Trophoblast cell (in vitro differentiated cells and primary cell): ENCODE data around the gene RALGAPA2.

Source experiments
- DNase-seq, 2 donors: peaks; one replicate each; pipeline ENCODE4 v3.0.0-alpha.2; 2016
- H2AFZ ChIP-seq: 2 replicates; pipeline ENCODE4 v1.6.1; 2013; ENCODE audit warnings: low read length, moderate library complexity, mild to moderate bottlenecking; ENCODE audit not compliant: insufficient read depth, poor library complexity
- H2AK5ac ChIP-seq: 2 replicates; pipeline ENCODE4 v1.6.1; 2013; ENCODE audit warnings: mild to moderate bottlenecking, low read length
- H2BK120ac ChIP-seq: 2 replicates; pipeline ENCODE4 v1.6.1; 2013; ENCODE audit warnings: low read length, mild to moderate bottlenecking, moderate library complexity; ENCODE audit not compliant: insufficient read depth, poor library complexity
- H2BK12ac ChIP-seq: 2 replicates; pipeline ENCODE4 v1.6.1; 2013; ENCODE audit warnings: mild to moderate bottlenecking, low read length, moderate library complexity
- H2BK5ac ChIP-seq: 2 replicates; pipeline ENCODE4 v1.6.1; 2013; ENCODE audit warnings: low read length, low read depth, moderate library complexity, mild to moderate bottlenecking; ENCODE audit not compliant: poor library complexity
- H3K14ac ChIP-seq: 2 replicates; pipeline ENCODE4 v1.6.1; 2013; ENCODE audit warnings: mild to moderate bottlenecking, low read length
- H3K18ac ChIP-seq: 2 replicates; pipeline ENCODE4 v1.6.1; 2013; ENCODE audit warnings: mild to moderate bottlenecking, low read length
- H3K23ac ChIP-seq: 2 replicates; pipeline ENCODE4 v1.6.1; 2013; ENCODE audit warnings: low read length
- H3K27ac ChIP-seq: 2 replicates; pipeline ENCODE4 v1.5.1; 2013; ENCODE audit warnings: low read depth, mild to moderate bottlenecking, inconsistent platforms, low read length, moderate library complexity
- H3K27me3 ChIP-seq: 2 replicates; pipeline ENCODE4 v1.6.1; 2013; ENCODE audit warnings: inconsistent platforms, mild to moderate bottlenecking, low read length, moderate library complexity; ENCODE audit not compliant: insufficient read depth
- H3K36me3 ChIP-seq, 2 experiments: 1 replicate in 1 of 2; 2 replicates in 1 of 2; pipeline ENCODE4 v1.6.1; 2013; ENCODE audit warnings: low read length in 2 of 2, mild to moderate bottlenecking in 2 of 2, moderate library complexity in 1 of 2; ENCODE audit not compliant: insufficient read depth in 2 of 2, control insufficient read depth in 1 of 2
- H3K4ac ChIP-seq: 2 replicates; pipeline ENCODE4 v1.6.1; 2013; ENCODE audit warnings: low read depth, mild to moderate bottlenecking, low read length, moderate library complexity
- H3K4me1 ChIP-seq, 2 experiments: 1 replicate in 1 of 2; 2 replicates in 1 of 2; pipeline ENCODE4 v1.6.1; 2013; ENCODE audit warnings: low read length in 2 of 2, mild to moderate bottlenecking in 2 of 2, moderate library complexity in 1 of 2; ENCODE audit not compliant: insufficient read depth in 2 of 2, control insufficient read depth in 1 of 2
- H3K4me2 ChIP-seq: 2 replicates; pipeline ENCODE4 v1.6.1; 2013; ENCODE audit warnings: inconsistent platforms, mild to moderate bottlenecking, low read length, moderate library complexity
- H3K4me3 ChIP-seq: 2 replicates; pipeline ENCODE4 v1.5.1; 2013; ENCODE audit warnings: mild to moderate bottlenecking, low read depth, low read length, inconsistent platforms
- H3K79me1 ChIP-seq: one replicate; pipeline ENCODE4 v1.6.1; 2013; ENCODE audit warnings: low read length
- H3K79me2 ChIP-seq: 2 replicates; pipeline ENCODE4 v1.6.1; 2013; ENCODE audit warnings: low read length, mild to moderate bottlenecking; ENCODE audit not compliant: control insufficient read depth, insufficient read depth, poor library complexity
- H3K9ac ChIP-seq: 2 replicates; pipeline ENCODE4 v1.6.1; 2013; ENCODE audit warnings: mild to moderate bottlenecking, low read length
- H3K9me3 ChIP-seq: 2 replicates; pipeline ENCODE4 v1.6.1; 2013; ENCODE audit warnings: low read depth, mild to moderate bottlenecking, control low read depth, inconsistent platforms, low read length; ENCODE audit not compliant: insufficient read depth
- H4K12ac ChIP-seq: 2 replicates; pipeline ENCODE4 v1.6.1; 2013; ENCODE audit warnings: low read depth, mild to moderate bottlenecking, low read length, moderate library complexity
- H4K8ac ChIP-seq: 2 replicates; pipeline ENCODE4 v1.6.1; 2013; ENCODE audit warnings: low read depth, mild to moderate bottlenecking, low read length, moderate library complexity
- H4K91ac ChIP-seq: one replicate; pipeline ENCODE4 v1.6.1; 2013; ENCODE audit warnings: low read depth, mild to moderate bottlenecking, low read length, moderate library complexity
- WGBS: extraction: QIAGEN DNeasy Blood & Tissue Kit; methylation state at CpG from one replicate; pipeline ENCODE4 v1.1.7; 2013; ENCODE audit warnings: missing lambda C conversion rate; ENCODE audit not compliant: insufficient read length, insufficient coverage; ENCODE audit errors: extremely low coverage; 5-methylcytosine and 5-hydroxymethylcytosine counted together

Gene RALGAPA2

DNA sequence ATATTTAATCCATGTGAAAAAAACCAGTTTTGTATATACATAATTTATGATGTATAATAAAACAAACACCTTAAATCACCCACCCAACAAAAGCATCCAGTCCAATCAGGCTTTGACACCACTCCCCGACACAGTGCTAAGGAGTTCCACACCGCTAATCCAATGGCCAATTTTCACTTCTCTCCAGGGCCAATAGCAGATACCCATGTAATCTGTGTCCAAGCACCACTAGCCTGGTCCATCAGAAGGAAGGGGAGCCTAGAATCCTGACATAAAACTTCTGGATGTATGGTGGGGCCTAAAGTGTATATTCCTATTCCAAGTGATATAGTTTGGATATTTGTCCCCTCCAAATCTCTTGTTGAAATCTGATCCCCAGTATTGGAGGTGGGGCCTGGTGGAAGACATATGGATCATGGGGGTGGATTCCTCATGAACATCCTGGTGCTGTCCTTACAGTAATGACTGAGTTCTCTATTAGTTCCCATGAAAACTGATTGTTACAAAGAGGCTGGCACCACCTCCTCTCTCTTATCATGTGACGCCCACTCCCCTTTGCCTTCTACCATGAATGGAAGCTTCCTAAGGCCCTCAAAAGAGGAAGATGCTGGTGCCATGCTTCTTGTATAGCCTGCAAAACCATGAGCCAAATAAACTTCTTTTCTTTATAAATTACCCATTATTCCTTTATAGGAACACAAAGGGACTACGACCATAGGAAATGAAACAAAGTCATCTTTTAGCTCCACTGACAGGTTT lies 20.8 kb downstream of the RALGAPA2 start:
- Histone ChIP-seq H4K91ac (no peak overlapping the region), H3K4me2 (no peak overlapping the region), H3K4ac (no peak overlapping the region), H3K36me3 (no peaks in the 10 kb centered on the region), H2AK5ac (no peak overlapping the region), H3K79me2 (no peaks in the 10 kb centered on the region), H3K79me1 (no peaks in the 10 kb centered on the region), H3K23ac (no peak overlapping the region), H3K4me1 (no peaks in the 10 kb centered on the region), H3K27ac (no peak overlapping the region), H3K9ac (no peak overlapping the region), H3K27me3 (no peaks in the 10 kb centered on the region), H3K18ac (no peak overlapping the region), H4K12ac (no peak overlapping the region), H2BK120ac (no peak overlapping the region), H2BK12ac (no peak overlapping the region), H3K9me3 (no peaks in the 10 kb centered on the region), H3K4me3 (no peak overlapping the region), H2AFZ (no peak overlapping the region), H2BK5ac (no peak overlapping the region), H3K14ac (no peak overlapping the region), H4K8ac (no peak overlapping the region)
- DNase-seq, result no peak
- WGBS, result no CpG with 5 or more reads among the region's 4 CpGs

DNA sequence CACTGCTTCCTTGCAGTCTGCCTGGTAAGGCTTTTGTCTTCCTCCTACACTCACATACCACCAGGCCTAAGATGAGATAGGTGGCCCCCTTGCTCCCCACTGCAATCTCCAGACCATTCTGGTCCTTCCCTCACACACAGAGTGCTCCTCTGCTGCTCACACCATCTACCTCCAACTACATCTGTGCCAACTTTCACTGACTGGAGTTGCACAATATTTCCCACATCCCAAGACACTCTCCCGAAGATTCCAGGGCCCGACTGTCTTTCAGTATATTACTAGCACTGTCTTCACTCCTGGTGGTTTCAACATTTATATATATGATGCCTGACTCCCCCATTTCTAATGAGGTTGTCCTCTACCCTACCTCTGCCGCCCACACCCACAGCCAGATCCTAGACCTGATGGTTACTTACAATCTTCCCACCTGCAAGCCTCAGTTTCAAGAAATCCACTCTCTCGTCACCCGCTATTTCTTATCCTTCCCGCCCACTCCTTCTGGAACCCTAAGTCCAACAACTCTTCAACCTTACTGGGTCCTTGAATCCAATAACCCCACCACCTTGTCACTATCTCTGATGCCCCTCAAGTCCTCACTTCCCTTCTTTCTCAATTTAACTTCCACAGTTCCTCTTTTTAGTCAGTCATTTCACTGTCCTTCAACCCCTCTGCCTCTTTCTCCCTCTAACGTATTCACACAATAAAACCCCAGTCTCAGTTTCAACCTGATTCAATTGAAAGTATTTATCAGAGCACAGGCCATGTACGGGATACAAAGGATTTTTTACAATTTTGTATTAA lies 21.6 kb downstream of the RALGAPA2 start:
- no peak overlapping the region for H4K12ac ChIP-seq
- no peak overlapping the region for H3K4me3 ChIP-seq
- H3K9me3 ChIP-seq, result no peaks in the 10 kb centered on the region
- no peak overlapping the region for H2BK12ac ChIP-seq
- no peaks in the 10 kb centered on the region for H3K36me3 ChIP-seq
- no peaks in the 10 kb centered on the region for H3K79me2 ChIP-seq
- H3K18ac ChIP-seq, result no peak overlapping the region
- H3K14ac ChIP-seq, result no peak overlapping the region
- H3K79me1 ChIP-seq, result no peaks in the 10 kb centered on the region
- H3K4me2 ChIP-seq, result no peak overlapping the region
- no peaks in the 10 kb centered on the region for H3K4me1 ChIP-seq
- H4K91ac ChIP-seq, result no peak overlapping the region
- WGBS, result 100% methylated on average over 4 of the region's 8 CpGs
- no peak overlapping the region for H2BK120ac ChIP-seq
- no peaks in the 10 kb centered on the region for H3K27me3 ChIP-seq
- no peak overlapping the region for H2AFZ ChIP-seq
- H3K9ac ChIP-seq, result no peak overlapping the region
- no peak for DNase-seq
- H2BK5ac ChIP-seq, result no peak overlapping the region
- no peak overlapping the region for H3K27ac ChIP-seq
- no peak overlapping the region for H4K8ac ChIP-seq
- no peak overlapping the region for H2AK5ac ChIP-seq
- H3K4ac ChIP-seq, result no peak overlapping the region
- H3K23ac ChIP-seq, result no peak overlapping the region

DNA sequence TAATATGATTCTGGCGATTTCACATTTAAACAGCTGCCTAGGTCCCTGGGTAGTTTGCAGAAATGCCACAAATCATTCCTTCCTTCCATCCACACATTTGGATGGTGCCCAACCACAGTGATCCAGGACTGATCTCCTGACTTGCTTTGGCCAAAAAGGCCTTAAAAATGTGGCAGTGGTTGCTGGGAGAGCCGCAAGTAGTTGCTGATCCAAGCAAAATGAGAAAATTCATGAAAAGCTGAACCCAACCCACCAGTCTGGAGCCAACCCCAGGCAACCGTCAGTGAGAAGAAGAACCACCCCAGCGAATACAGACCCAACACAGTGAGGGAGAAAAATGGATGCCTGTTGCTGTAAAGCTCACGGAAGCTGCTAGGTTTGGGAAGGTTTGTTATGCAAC lies 25.1 kb downstream of the RALGAPA2 start:
- Histone ChIP-seq H2BK12ac (no peak overlapping the region), H3K23ac (no peak overlapping the region), H3K4ac (no peak overlapping the region), H3K14ac (no peak overlapping the region), H3K27me3 (no peaks in the 10 kb centered on the region), H2BK120ac (no peak overlapping the region), H2AFZ (no peak overlapping the region), H3K27ac (no peak overlapping the region), H3K4me2 (no peak overlapping the region), H3K79me1 (no peaks in the 10 kb centered on the region), H3K4me3 (no peak overlapping the region), H3K4me1 (no peaks in the 10 kb centered on the region), H3K79me2 (no peaks in the 10 kb centered on the region), H4K12ac (no peak overlapping the region), H3K9me3 (no peaks in the 10 kb centered on the region), H2AK5ac (no peak overlapping the region), H3K9ac (no peak overlapping the region), H4K91ac (no peak overlapping the region), H3K18ac (no peak overlapping the region), H2BK5ac (no peak overlapping the region), H3K36me3 (no peaks in the 10 kb centered on the region), H4K8ac (no peak overlapping the region)
- WGBS, result no CpG with 5 or more reads among the region's 5 CpGs
- no peak for DNase-seq

- Histone ChIP-seq H3K36me3 (no peaks in the 10 kb centered on the region), H2AFZ (no peak overlapping the region), H3K4me1 (no peaks in the 10 kb centered on the region), H2BK5ac (no peak overlapping the region), H3K79me1 (no peaks in the 10 kb centered on the region), H3K23ac (no peak overlapping the region), H3K27me3 (no peaks in the 10 kb centered on the region), H4K12ac (no peak overlapping the region), H3K18ac (no peak overlapping the region), H3K4me3 (no peak overlapping the region), H4K8ac (no peak overlapping the region), H3K9ac (no peak overlapping the region), H2BK120ac (no peak overlapping the region), H3K14ac (no peak overlapping the region), H3K4ac (no peak overlapping the region), H3K4me2 (no peak overlapping the region), H2BK12ac (no peak overlapping the region), H3K27ac (no peak overlapping the region), H3K79me2 (no peaks in the 10 kb centered on the region), H3K9me3 (no peaks in the 10 kb centered on the region), H2AK5ac (no peak overlapping the region), H4K91ac (no peak overlapping the region)
- no peak for DNase-seq
- no CpG with 5 or more reads among the region's 3 CpGs for WGBS
These were observed 26.8 kb downstream of the RALGAPA2 start for GRCh38 chr20:20685635-20686034.
